C4-2B (cell line): ENCODE measurements around the gene ALOX5AP.

ENCODE experiments used
- ZFX ChIP-seq: fragments of 450-650 bp; IDR thresholded peaks from 2 replicates; pipeline ENCODE4 v1.6.1; 2017
- TF ChIP-seq, protein P1 (sequence below): fragments of 450-650 bp; conservative IDR thresholded peaks from 2 replicates; pipeline ENCODE4 v1.5.1; 2017; ENCODE audit warnings: mild to moderate bottlenecking

DNA sequence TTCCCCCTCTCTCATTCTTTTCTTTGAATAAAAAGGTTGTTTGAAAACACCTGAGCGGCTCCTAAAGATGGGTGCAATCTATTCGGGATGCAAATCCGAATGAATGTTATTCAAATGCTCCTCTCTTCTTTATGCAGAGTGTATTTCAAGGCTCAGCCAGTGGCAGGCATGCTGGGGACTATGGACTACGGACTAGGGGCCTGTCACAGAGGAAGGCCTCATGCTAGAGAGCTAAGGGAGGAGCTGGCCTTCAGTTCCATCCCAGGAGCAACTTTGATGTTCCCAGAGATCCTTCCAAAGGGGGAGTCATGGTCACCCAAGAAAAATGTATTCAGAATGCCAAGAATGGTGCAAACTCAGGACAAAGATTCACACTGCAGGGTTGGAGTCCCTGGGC lies 9.3 kb downstream of the ALOX5AP start:
- TF ChIP-seq, protein P1, sequence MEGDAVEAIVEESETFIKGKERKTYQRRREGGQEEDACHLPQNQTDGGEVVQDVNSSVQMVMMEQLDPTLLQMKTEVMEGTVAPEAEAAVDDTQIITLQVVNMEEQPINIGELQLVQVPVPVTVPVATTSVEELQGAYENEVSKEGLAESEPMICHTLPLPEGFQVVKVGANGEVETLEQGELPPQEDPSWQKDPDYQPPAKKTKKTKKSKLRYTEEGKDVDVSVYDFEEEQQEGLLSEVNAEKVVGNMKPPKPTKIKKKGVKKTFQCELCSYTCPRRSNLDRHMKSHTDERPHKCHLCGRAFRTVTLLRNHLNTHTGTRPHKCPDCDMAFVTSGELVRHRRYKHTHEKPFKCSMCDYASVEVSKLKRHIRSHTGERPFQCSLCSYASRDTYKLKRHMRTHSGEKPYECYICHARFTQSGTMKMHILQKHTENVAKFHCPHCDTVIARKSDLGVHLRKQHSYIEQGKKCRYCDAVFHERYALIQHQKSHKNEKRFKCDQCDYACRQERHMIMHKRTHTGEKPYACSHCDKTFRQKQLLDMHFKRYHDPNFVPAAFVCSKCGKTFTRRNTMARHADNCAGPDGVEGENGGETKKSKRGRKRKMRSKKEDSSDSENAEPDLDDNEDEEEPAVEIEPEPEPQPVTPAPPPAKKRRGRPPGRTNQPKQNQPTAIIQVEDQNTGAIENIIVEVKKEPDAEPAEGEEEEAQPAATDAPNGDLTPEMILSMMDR: no peak
- TF ChIP-seq ZFX: no peak
